NCI-H187 treated with DMSO at 0.1 percent for 48 hours (cell line): ENCODE data around the gene SEMA4A.
"Not testable (repeated sequence)": the region's sequence is repeated elsewhere in the genome, so short reads cannot be mapped to it uniquely, and the experiment has no call there.

Source experiments
- DNase-seq: peaks from one replicate; lab custom pipeline; 2025; lab: John Stamatoyannopoulos, UW

The SEMA4A gene

GRCh38 chr1:156153362-156153761 is at the start of gene SEMA4A:
TSS of gene SEMA4A (plus strand) at chr1:156153585. CDS start at chr1:156154579, 994 bp downstream.
- DNase-seq = no peak

GRCh38 chr1:156104065-156104810 is 49.1 kb upstream of the SEMA4A start:
- DNase-seq = no peak

- DNase-seq = no peak
These were observed 48.2 kb upstream of the SEMA4A start for GRCh38 chr1:156104861-156105832.

- DNase-seq = no peak
These were observed 46.5 kb upstream of the SEMA4A start for GRCh38 chr1:156106624-156107488.

- DNase-seq = no peak
These were observed 45.3 kb upstream of the SEMA4A start for GRCh38 chr1:156108057-156108456.

- DNase-seq = no peak
These were observed 44.6 kb upstream of the SEMA4A start for GRCh38 chr1:156108664-156109241.

GRCh38 chr1:156110252-156110651 is 43.1 kb upstream of the SEMA4A start:
- no peak for DNase-seq

GRCh38 chr1:156111355-156111962 is 41.9 kb upstream of the SEMA4A start:
- no peak for DNase-seq

- no peak for DNase-seq
These were observed 40.9 kb upstream of the SEMA4A start for GRCh38 chr1:156112276-156113137.

GRCh38 chr1:156113282-156113950 is 40.0 kb upstream of the SEMA4A start:
- no peak for DNase-seq

GRCh38 chr1:156114101-156114918 is 39.1 kb upstream of the SEMA4A start, which contains the start of gene LMNA:
TSS of gene LMNA (plus strand) at chr1:156114711. CDS start at chr1:156114919, 208 bp downstream.
- peak; percentile 52 for DNase-seq

- DNase-seq = no peak
These were observed 38.4 kb upstream of the SEMA4A start for GRCh38 chr1:156114919-156115513.

GRCh38 chr1:156115514-156116374 is 37.6 kb upstream of the SEMA4A start:
- no peak for DNase-seq

- DNase-seq = not testable (repeated sequence)
These were observed 36.7 kb upstream of the SEMA4A start for GRCh38 chr1:156116731-156117130.

- DNase-seq = no peak
These were observed 35.8 kb upstream of the SEMA4A start for GRCh38 chr1:156117414-156118176.

- no peak for DNase-seq
These were observed 35.1 kb upstream of the SEMA4A start for GRCh38 chr1:156118177-156118868.
